ENCODE measurements around the gene CCSER1. TPM values are rescaled to one million over a fixed set of nuclear protein-coding genes. Genes with fewer than 3 reads are reported as not detected.

Gene CCSER1
- total RNA-seq, 8 experiments from 2014 or later: 6.9 to 59.5 (median 25.8) TPM

- in situ Hi-C loops (cut with MboI; ENCODE audit: low pct_unique_long_range_greater_than_20kb in 2 of 9, low sequenced_read_pairs in 9 of 9, unreplicated experiment in 9 of 9): no loop called here
- no peak overlapping the region for H3K4me3 ChIP-seq
- no peak overlapping the region for H3K27ac ChIP-seq
- 0 to 100% (median 94%) methylated on average over 1 of the region's 2 CpGs; no CpG with 5 or more reads in 2 of the 10 experiments for WGBS, 10 experiments
- ATAC-seq (replicated peaks in 6 of 8): no peak
- H3K4me1 ChIP-seq (replicated peaks in 1 of 2): no peaks in the 10 kb centered on the region
Measured at GRCh38 chr4:90113881-90114457, 13.2 kb upstream of the CCSER1 start.

- no peaks in the 10 kb centered on the region for H3K4me1 ChIP-seq (replicated peaks in 1 of 2)
- 11 to 69% (median 46%) methylated on average over 2 to 4 of the region's 4 CpGs; no CpG with 5 or more reads in 1 of the 10 experiments for whole genome bisulfite sequencing, 10 experiments
- no peak overlapping the region for H3K27ac ChIP-seq
- in situ Hi-C loops (cut with MboI; ENCODE audit: low pct_unique_long_range_greater_than_20kb in 2 of 9, low sequenced_read_pairs in 9 of 9, unreplicated experiment in 9 of 9): no loop called here
- H3K4me3 ChIP-seq: no peak overlapping the region
- ATAC-seq (replicated peaks in 6 of 8): peak in 3 of 8 experiments; percentile 69 to 85 (median 77)
Measured at GRCh38 chr4:90118527-90119195, 8.5 kb upstream of the CCSER1 start.

- in situ Hi-C loops (cut with MboI; ENCODE audit: low pct_unique_long_range_greater_than_20kb in 2 of 9, low sequenced_read_pairs in 9 of 9, unreplicated experiment in 9 of 9): no loop called here
- ATAC-seq (replicated peaks in 6 of 8): no peak
- H3K27ac ChIP-seq: no peak overlapping the region
- no peaks in the 10 kb centered on the region for H3K4me1 ChIP-seq (replicated peaks in 1 of 2)
- no peak overlapping the region for H3K4me3 ChIP-seq
Measured at GRCh38 chr4:90120037-90120436, 7.2 kb upstream of the CCSER1 start.

- in situ Hi-C loops (cut with MboI; ENCODE audit: low pct_unique_long_range_greater_than_20kb in 2 of 9, low sequenced_read_pairs in 9 of 9, unreplicated experiment in 9 of 9): no loop called here
- WGBS, 10 experiments: 0 to 100% (median 71%) methylated on average over 1 of the region's 1 CpG; no CpG with 5 or more reads in 1 of the 10 experiments
- no peak overlapping the region for H3K4me3 ChIP-seq
- H3K27ac ChIP-seq: no peak overlapping the region
- no peak for ATAC-seq (replicated peaks in 6 of 8)
- H3K4me1 ChIP-seq (replicated peaks in 1 of 2): no peaks in the 10 kb centered on the region
Measured at GRCh38 chr4:90120815-90121214, 6.4 kb upstream of the CCSER1 start.

GRCh38 chr4:90121676-90122354 lies 5.4 kb upstream of the CCSER1 start:
- peaks cover 0 to 5% of the 10 kb centered on the region in 2 donors for H3K4me1 ChIP-seq (replicated peaks in 1 of 2)
- ATAC-seq (replicated peaks in 6 of 8): no peak
- in situ Hi-C loops (cut with MboI; ENCODE audit: low pct_unique_long_range_greater_than_20kb in 2 of 9, low sequenced_read_pairs in 9 of 9, unreplicated experiment in 9 of 9): no loop called here
- WGBS, 10 experiments: 6 to 92% (median 72%) methylated on average over 1 to 3 of the region's 3 CpGs
- H3K27ac ChIP-seq: no peak overlapping the region
- H3K4me3 ChIP-seq: no peak overlapping the region

GRCh38 chr4:90122355-90122748 lies 4.8 kb upstream of the CCSER1 start:
- no peak overlapping the region for H3K4me3 ChIP-seq
- no peak overlapping the region for H3K27ac ChIP-seq
- in situ Hi-C loops (cut with MboI; ENCODE audit: low pct_unique_long_range_greater_than_20kb in 2 of 9, low sequenced_read_pairs in 9 of 9, unreplicated experiment in 9 of 9): no loop called here
- 30 to 100% (median 87%) methylated on average over 2 to 6 of the region's 7 CpGs; no CpG with 5 or more reads in 1 of the 10 experiments for WGBS, 10 experiments
- no peak for ATAC-seq (replicated peaks in 6 of 8)
- H3K4me1 ChIP-seq (replicated peaks in 1 of 2): peaks cover 0 to 7% of the 10 kb centered on the region in 2 donors

- Histone ChIP-seq H3K4me1 (replicated peaks in 1 of 2) (peaks cover 0 to 11% of the 10 kb centered on the region in 2 donors), H3K27ac (no peak overlapping the region), H3K4me3 (no peak overlapping the region)
- in situ Hi-C loops (cut with MboI; ENCODE audit: low pct_unique_long_range_greater_than_20kb in 2 of 9, low sequenced_read_pairs in 9 of 9, unreplicated experiment in 9 of 9): no loop called here
- no peak for ATAC-seq (replicated peaks in 6 of 8)
Measured at GRCh38 chr4:90124276-90124675, 2.9 kb upstream of the CCSER1 start.

- 14 to 58% (median 45%) methylated on average over 2 to 6 of the region's 8 CpGs; no CpG with 5 or more reads in 2 of the 10 experiments for WGBS, 10 experiments
Measured at GRCh38 chr4:90126805-90127204, 389 bp upstream of the CCSER1 start.

GRCh38 chr4:90127706-90128345 lies 632 bp downstream of the CCSER1 start:
- Histone ChIP-seq H3K4me3 (peak overlapping the region; percentile 60 to 67 (median 64)), H3K4me1 (replicated peaks in 1 of 2) (peaks cover 0 to 14% of the 10 kb centered on the region in 2 donors), H3K27ac (peak overlapping the region; percentile 86 to 91)
- peak; percentile 54 to 66 (median 62) for ATAC-seq (replicated peaks in 6 of 8)
- in situ Hi-C loops (cut with MboI; ENCODE audit: low pct_unique_long_range_greater_than_20kb in 2 of 9, low sequenced_read_pairs in 9 of 9, unreplicated experiment in 9 of 9): loop anchor here in 1 of 9 experiments (25.0 kb wide), 1 partner anchor 159 kb away; no protein-coding TSS in a partner anchor
- 2% methylated on average over 15 of the region's 81 CpGs; no CpG with 5 or more reads in 9 of the 10 experiments for WGBS, 10 experiments

More at GRCh38 chr4:90126805-90127204, 389 bp upstream of the CCSER1 start:
- Histone ChIP-seq H3K4me1 (replicated peaks in 1 of 2) (peaks cover 0 to 14% of the 10 kb centered on the region in 2 donors), H3K27ac (peak overlapping the region; percentile 86 to 91), H3K4me3 (peak overlapping the region; percentile 60 to 67 (median 64))
- in situ Hi-C loops (cut with MboI; ENCODE audit: low pct_unique_long_range_greater_than_20kb in 2 of 9, low sequenced_read_pairs in 9 of 9, unreplicated experiment in 9 of 9): loop anchor here in 1 of 9 experiments (25.0 kb wide), 1 partner anchor 160 kb away; no protein-coding TSS in a partner anchor
- ATAC-seq (replicated peaks in 6 of 8): no peak

GRCh38 chr4:90128961-90129495 lies 1.8 kb downstream of the CCSER1 start:
- H3K4me1 ChIP-seq (replicated peaks in 1 of 2): peaks cover 0 to 14% of the 10 kb centered on the region in 2 donors
- in situ Hi-C loops (cut with MboI; ENCODE audit: low pct_unique_long_range_greater_than_20kb in 2 of 9, low sequenced_read_pairs in 9 of 9, unreplicated experiment in 9 of 9): loop anchor here in 1 of 9 experiments (25.0 kb wide), 1 partner anchor 158 kb away; no protein-coding TSS in a partner anchor
- no peak for ATAC-seq (replicated peaks in 6 of 8)
- H3K4me3 ChIP-seq: peak overlapping the region; percentile 60 to 67 (median 64)
- WGBS, 10 experiments: 13 to 72% (median 41%) methylated on average over 2 to 4 of the region's 4 CpGs; no CpG with 5 or more reads in 1 of the 10 experiments
- H3K27ac ChIP-seq: no peak overlapping the region

GRCh38 chr4:90130076-90130475 lies 2.9 kb downstream of the CCSER1 start:
- peaks cover 0 to 14% of the 10 kb centered on the region in 2 donors for H3K4me1 ChIP-seq (replicated peaks in 1 of 2)
- no peak for ATAC-seq (replicated peaks in 6 of 8)
- WGBS, 10 experiments: 10 to 100% (median 81%) methylated on average over 3 to 5 of the region's 5 CpGs; no CpG with 5 or more reads in 1 of the 10 experiments
- H3K27ac ChIP-seq: no peak overlapping the region
- in situ Hi-C loops (cut with MboI; ENCODE audit: low pct_unique_long_range_greater_than_20kb in 2 of 9, low sequenced_read_pairs in 9 of 9, unreplicated experiment in 9 of 9): loop anchor here in 1 of 9 experiments (25.0 kb wide), 1 partner anchor 157 kb away; no protein-coding TSS in a partner anchor
- H3K4me3 ChIP-seq: no peak overlapping the region

GRCh38 chr4:90137555-90137954 lies 10.4 kb downstream of the CCSER1 start:
- ATAC-seq (replicated peaks in 6 of 8): peak in 1 of 8 experiments; percentile 33
- in situ Hi-C loops (cut with MboI; ENCODE audit: low pct_unique_long_range_greater_than_20kb in 2 of 9, low sequenced_read_pairs in 9 of 9, unreplicated experiment in 9 of 9): loop anchor here in 1 of 9 experiments (25.0 kb wide), 1 partner anchor 150 kb away; no protein-coding TSS in a partner anchor
- Histone ChIP-seq H3K27ac (no peak overlapping the region), H3K4me1 (replicated peaks in 1 of 2) (peaks cover 3 to 7% of the 10 kb centered on the region in 2 donors), H3K4me3 (no peak overlapping the region)
- 0 to 74% (median 47%) methylated on average over 1 to 4 of the region's 4 CpGs; no CpG with 5 or more reads in 2 of the 10 experiments for WGBS, 10 experiments
